GM10248 (cell line): ENCODE measurements around the gene PSIP1.

Experiments
- CTCF ChIA-PET: fragments of 300-600 bp; sonication (Branson Sonifier 250); formaldehyde crosslinking; extraction: SDS; loops from one replicate; lab custom pipeline; 2021; ENCODE audit warnings: antibody characterized with exemption; lab: Yijun Ruan, JAX
- POLR2A ChIA-PET: fragments of 350-650 bp; sonication (Branson Sonifier 250); formaldehyde crosslinking; extraction: SDS; loops from one replicate; lab custom pipeline; 2020; ENCODE audit warnings: antibody characterized with exemption; lab: Yijun Ruan, JAX
- DNase-seq: peaks from one replicate; pipeline ENCODE4 v3.0.0; 2012; ENCODE audit errors: extremely low spot score
- CTCF ChIP-seq: IDR thresholded peaks from 2 replicates; pipeline ENCODE4 v1.5.1; 2012; ENCODE audit warnings: mild to moderate bottlenecking, low read depth; ENCODE audit errors: extremely low read depth, missing control alignments, control extremely low read depth

The PSIP1 gene

GRCh38 chr9:15482146-15482545 is 28.6 kb downstream of the PSIP1 start:
- DNase-seq = no peak
- TF ChIP-seq CTCF = no peak
- ChIA-PET CTCF (interaction anchor here (1.0 to 1.6 kb wide), 6 partner anchors 15 to 70 kb away, joined by 3 to 4 read pairs (median 3); partner anchors contain the start of gene CCDC171), POLR2A (no interaction called here)

- DNase-seq = no peak
- ChIA-PET CTCF (interaction anchor here (1.2 kb wide), 1 partner anchor 36 kb away, joined by 3 read pairs; no protein-coding TSS in a partner anchor), POLR2A (no interaction called here)
- TF ChIP-seq CTCF = no peak
Measured at GRCh38 chr9:15480028-15480427, 30.7 kb downstream of the PSIP1 start.

- no peak for DNase-seq
- TF ChIP-seq CTCF = no peak
- ChIA-PET POLR2A (interaction anchor here (0.5 to 0.9 kb wide), 3 partner anchors 8 to 30 kb away, joined by 3 to 4 read pairs (median 3); no protein-coding TSS in a partner anchor), CTCF (interaction anchor here (1.1 to 1.9 kb wide), 6 partner anchors 8 to 132 kb away, joined by 3 to 6 read pairs (median 4); no protein-coding TSS in a partner anchor)
Measured at GRCh38 chr9:15475923-15476536, 34.7 kb downstream of the PSIP1 start.

- no peak for TF ChIP-seq CTCF
- CTCF ChIA-PET = interaction anchor here (2.7 kb wide), 1 partner anchor 13 kb away, joined by 6 read pairs; no protein-coding TSS in a partner anchor
- POLR2A ChIA-PET = interaction anchor here (0.6 kb wide), 1 partner anchor 34 kb away, joined by 4 read pairs; no protein-coding TSS in a partner anchor
- DNase-seq = no peak
Measured at GRCh38 chr9:15469862-15470261, 40.9 kb downstream of the PSIP1 start.

GRCh38 chr9:15469406-15469805 is 41.4 kb downstream of the PSIP1 start:
- ChIA-PET CTCF (interaction anchor here (1.5 to 2.7 kb wide), 2 partner anchors 12 to 16 kb away, joined by 3 to 6 read pairs; no protein-coding TSS in a partner anchor), POLR2A (no interaction called here)
- no peak for DNase-seq
- TF ChIP-seq CTCF = no peak

GRCh38 chr9:15468145-15468544 is 42.6 kb downstream of the PSIP1 start:
- POLR2A ChIA-PET = interaction anchor here (1.3 kb wide), 1 partner anchor 23 kb away, joined by 4 read pairs; no protein-coding TSS in a partner anchor
- no peak for TF ChIP-seq CTCF
- no peak for DNase-seq
- CTCF ChIA-PET = interaction anchor here (1.2 to 2.7 kb wide), 4 partner anchors 8 to 18 kb away, joined by 3 to 6 read pairs (median 3); no protein-coding TSS in a partner anchor
